ENCODE measurements around the gene TKTL1.

GRCh38 chrX:154375156-154375504, 79.5 kb downstream of the TKTL1 start:
- TF ChIP-seq CTCF (conservative IDR thresholded peaks at IDR 0.05 in 1 of 2, IDR thresholded peaks at IDR 0.05 in 1 of 2; ENCODE audit: low read depth in 1 of 2, low read length in 2 of 2) (no peak), EZH2 (IDR thresholded peaks at IDR 0.05; ENCODE audit: low read length, missing control alignments) (no peak)

Measured in fibroblast of lung (primary cell).